NB4 (cell line): ENCODE results near the gene LLGL1.

Source experiments
- DNase-seq: peaks from one replicate; pipeline ENCODE4 v3.0.0; 2010; ENCODE audit warnings: low read depth
- H3K4me3 ChIP-seq: one replicate; pipeline ENCODE4 v1.5.1; 2011; ENCODE audit warnings: mild to moderate bottlenecking, low read depth, low read length, moderate library complexity
- MAX ChIP-seq: IDR thresholded peaks from 2 replicates; pipeline ENCODE4 v1.6.1; 2011; ENCODE audit warnings: low read depth, low read length
- MYC ChIP-seq: IDR thresholded peaks from 2 replicates; pipeline ENCODE4 v1.6.1; 2011; ENCODE audit warnings: low read depth, low read length
- POLR2A ChIP-seq: IDR thresholded peaks from 2 replicates; pipeline ENCODE4 v1.6.1; 2011; ENCODE audit warnings: mild to moderate bottlenecking; ENCODE audit not compliant: insufficient read length; ENCODE audit errors: extremely low read depth
- TF ChIP-seq, protein P1 (sequence below): IDR thresholded peaks from one replicate; pipeline ENCODE4 v1.5.1; 2012; ENCODE audit warnings: low read depth, low read length

Gene LLGL1

DNA sequence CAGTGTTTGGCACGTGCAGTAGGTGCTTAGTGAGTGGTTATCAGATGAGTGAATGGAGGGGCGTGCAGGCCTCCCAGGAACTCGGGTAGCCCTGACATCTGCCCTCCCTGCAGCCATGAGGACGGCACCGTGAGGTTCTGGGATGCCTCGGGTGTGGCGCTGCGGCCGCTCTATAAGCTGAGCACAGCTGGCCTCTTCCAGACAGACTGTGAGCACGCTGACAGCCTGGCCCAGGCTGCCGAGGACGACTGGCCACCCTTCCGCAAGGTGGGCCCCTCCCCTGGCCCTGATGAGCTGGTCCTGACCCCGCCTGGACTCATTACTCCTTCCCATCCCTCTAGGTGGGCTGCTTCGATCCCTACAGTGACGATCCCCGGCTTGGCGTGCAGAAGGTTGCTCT lies 11.1 kb downstream of the LLGL1 start:
- DNase-seq: no peak
- no peak overlapping the region for H3K4me3 ChIP-seq
- TF ChIP-seq POLR2A (no peak), MYC (no peak), MAX (no peak)
- TF ChIP-seq, protein P1, sequence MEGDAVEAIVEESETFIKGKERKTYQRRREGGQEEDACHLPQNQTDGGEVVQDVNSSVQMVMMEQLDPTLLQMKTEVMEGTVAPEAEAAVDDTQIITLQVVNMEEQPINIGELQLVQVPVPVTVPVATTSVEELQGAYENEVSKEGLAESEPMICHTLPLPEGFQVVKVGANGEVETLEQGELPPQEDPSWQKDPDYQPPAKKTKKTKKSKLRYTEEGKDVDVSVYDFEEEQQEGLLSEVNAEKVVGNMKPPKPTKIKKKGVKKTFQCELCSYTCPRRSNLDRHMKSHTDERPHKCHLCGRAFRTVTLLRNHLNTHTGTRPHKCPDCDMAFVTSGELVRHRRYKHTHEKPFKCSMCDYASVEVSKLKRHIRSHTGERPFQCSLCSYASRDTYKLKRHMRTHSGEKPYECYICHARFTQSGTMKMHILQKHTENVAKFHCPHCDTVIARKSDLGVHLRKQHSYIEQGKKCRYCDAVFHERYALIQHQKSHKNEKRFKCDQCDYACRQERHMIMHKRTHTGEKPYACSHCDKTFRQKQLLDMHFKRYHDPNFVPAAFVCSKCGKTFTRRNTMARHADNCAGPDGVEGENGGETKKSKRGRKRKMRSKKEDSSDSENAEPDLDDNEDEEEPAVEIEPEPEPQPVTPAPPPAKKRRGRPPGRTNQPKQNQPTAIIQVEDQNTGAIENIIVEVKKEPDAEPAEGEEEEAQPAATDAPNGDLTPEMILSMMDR: no peak

- H3K4me3 ChIP-seq: no peak overlapping the region
- TF ChIP-seq MYC: no peak
- TF ChIP-seq POLR2A: no peak
- TF ChIP-seq, protein P1: no peak
- no peak for TF ChIP-seq MAX
- no peak for DNase-seq
These were observed 12.0 kb downstream of the LLGL1 start for GRCh38 chr17:18237461-18237860.

DNA sequence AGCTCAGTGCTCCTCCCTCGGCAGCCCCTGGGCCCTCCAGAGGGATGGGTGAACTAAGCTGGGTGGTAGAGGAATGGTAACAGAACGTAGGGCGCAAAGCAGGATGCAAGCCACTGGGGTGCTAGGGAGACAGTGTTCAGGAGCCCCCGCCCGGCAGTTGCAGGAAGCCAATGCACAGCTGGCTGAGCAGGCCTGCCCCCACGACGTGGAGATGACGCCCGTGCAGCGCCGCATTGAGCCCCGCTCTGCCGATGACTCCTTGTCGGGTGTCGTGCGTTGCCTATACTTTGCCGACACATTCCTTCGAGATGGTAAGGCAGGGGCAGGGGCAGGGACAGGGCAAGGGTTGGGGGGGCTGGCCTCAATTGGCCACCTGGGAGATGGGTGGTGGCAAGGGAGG lies 12.9 kb downstream of the LLGL1 start:
- no peak for TF ChIP-seq MAX
- TF ChIP-seq, protein P1: no peak
- no peak for TF ChIP-seq MYC
- no peak for TF ChIP-seq POLR2A
- DNase-seq: no peak
- H3K4me3 ChIP-seq: no peak overlapping the region

GRCh38 chr17:18240449-18240848 lies 15.0 kb downstream of the LLGL1 start:
- no peak for DNase-seq
- H3K4me3 ChIP-seq: no peak overlapping the region
- TF ChIP-seq MYC (no peak), POLR2A (no peak), MAX (no peak)
- TF ChIP-seq, protein P1: no peak

DNA sequence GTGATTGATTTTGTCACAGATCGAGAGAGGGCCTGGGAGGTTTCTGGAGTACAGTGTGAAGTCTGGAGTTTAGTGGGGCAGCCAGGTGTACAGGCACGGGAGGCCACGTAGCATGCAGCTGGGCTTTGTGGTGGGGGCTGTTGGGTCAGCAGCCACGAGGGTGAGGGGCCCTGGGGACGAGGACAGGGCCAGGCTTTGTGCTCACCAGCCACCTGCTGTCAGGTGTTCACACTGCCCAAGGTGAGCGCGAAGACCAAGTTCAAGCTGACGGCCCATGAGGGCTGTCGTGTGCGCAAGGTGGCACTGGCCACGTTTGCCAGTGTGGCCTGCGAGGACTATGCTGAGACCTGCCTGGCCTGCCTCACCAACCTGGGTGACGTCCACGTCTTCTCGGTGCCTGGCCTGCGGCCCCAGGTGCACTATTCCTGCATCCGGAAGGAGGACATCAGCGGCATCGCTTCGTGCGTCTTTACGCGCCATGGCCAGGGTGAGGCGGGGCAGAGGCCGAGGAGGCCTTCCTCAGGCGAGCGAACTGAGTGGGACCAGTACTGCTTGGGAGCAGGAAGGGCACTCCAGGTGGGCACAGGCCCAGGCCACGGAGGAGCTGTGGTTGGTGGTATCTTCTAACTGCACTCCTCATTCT lies 15.9 kb downstream of the LLGL1 start:
- no peak overlapping the region for H3K4me3 ChIP-seq
- DNase-seq: no peak
- TF ChIP-seq POLR2A (no peak), MAX (no peak), MYC (no peak)
- TF ChIP-seq, protein P1: no peak
